ENCODE measurements around the gene NUDT17. TPM values are rescaled to one million over a fixed set of nuclear protein-coding genes. Genes with fewer than 3 reads are reported as not detected.
A peak's percentile ranks its signal among the peaks of the same experiment; 100 is the strongest.
"Not testable (repeated sequence)": the region's sequence is repeated elsewhere in the genome, so short reads cannot be mapped to it uniquely, and the experiment has no call there.

NUDT17 gene
- total and polyA plus RNA-seq, 5 experiments from 2014 or later, result 2.0 to 6.1 (median 3.9) TPM

- DNase-seq (peak; percentile 79 to 94 (median 84)), ATAC-seq (peak; percentile 95 to 96)
- H3K4me3 Mint-ChIP-seq, result peak within 1 kb of the TSS; percentile 96 to 99 (median 97)
- H3K27ac Mint-ChIP-seq, result peak within 1 kb of the TSS; percentile 91 to 98 (median 97)
- POLR2A ChIA-PET, result interaction anchor here (0.7 to 3.3 kb wide), 10 partner anchors 19 to 214 kb away, joined by 3 to 22 read pairs (median 6); partner anchors contain the start of genes ANKRD34A, NUDT17, PEX11B and PIAS3
- peaks cover 15 to 40% (median 22%) of the 10 kb centered on the region in 4 donors for H3K4me1 Mint-ChIP-seq
- H3K9me3 Mint-ChIP-seq, result no peaks in the 10 kb centered on the region
- H3K36me3 Mint-ChIP-seq, result peaks cover 0 to 38% (median 15%) of the 10 kb centered on the region in 3 donors
- no peaks in the 10 kb centered on the region for H3K27me3 Mint-ChIP-seq
These were observed 21.6 kb upstream of the NUDT17 start, which contains the start of the genes POLR3C and RNF115 for GRCh38 chr1:145823565-145824498. TSS of gene POLR3C (plus strand) at chr1:145824200. CDS start at chr1:145825777, 1,577 bp downstream. TSS of gene RNF115 (minus strand) at chr1:145824095. CDS start at chr1:145823873, 222 bp downstream.

- POLR2A ChIA-PET, result interaction anchor here (0.7 to 3.3 kb wide), 10 partner anchors 20 to 213 kb away, joined by 3 to 22 read pairs (median 6); partner anchors contain the start of genes ANKRD34A, NUDT17, PEX11B and PIAS3
- ATAC-seq, result no peak
- Mint-ChIP-seq H3K27ac (peak overlapping the region; percentile 91 to 98 (median 97)), H3K9me3 (no peaks in the 10 kb centered on the region), H3K36me3 (peaks cover 5 to 41% (median 19%) of the 10 kb centered on the region in 3 donors), H3K4me1 (peaks cover 13 to 38% (median 22%) of the 10 kb centered on the region in 4 donors), H3K27me3 (no peaks in the 10 kb centered on the region), H3K4me3 (peak overlapping the region; percentile 96 to 99 (median 97))
- no peak for DNase-seq
These were observed 21.0 kb upstream of the NUDT17 start for GRCh38 chr1:145824499-145824842.

- peak overlapping the region in 3 of 10 donors; percentile 35 to 56 (median 43) for H3K27ac Mint-ChIP-seq
These were observed 19.4 kb upstream of the NUDT17 start for GRCh38 chr1:145826030-145826429.

GRCh38 chr1:145827966-145828365 lies 17.5 kb upstream of the NUDT17 start:
- Mint-ChIP-seq H3K4me3 (no peak overlapping the region), H3K27me3 (no peaks in the 10 kb centered on the region), H3K4me1 (peaks cover 18 to 36% (median 22%) of the 10 kb centered on the region in 4 donors), H3K9me3 (no peaks in the 10 kb centered on the region), H3K27ac (peak overlapping the region in 3 of 10 donors; percentile 35 to 63 (median 55)), H3K36me3 (peaks cover 18 to 71% (median 33%) of the 10 kb centered on the region in 3 donors)
- POLR2A ChIA-PET, result interaction anchor here (0.7 to 1.4 kb wide), 4 partner anchors 18 to 104 kb away, joined by 3 to 4 read pairs (median 3); partner anchors contain the start of gene NUDT17
- no peak for DNase-seq
- ATAC-seq, result no peak

More at GRCh38 chr1:145826030-145826429, 19.4 kb upstream of the NUDT17 start:
- no peak for ATAC-seq
- DNase-seq, result no peak
- H3K9me3 Mint-ChIP-seq, result no peaks in the 10 kb centered on the region
- H3K27me3 Mint-ChIP-seq, result no peaks in the 10 kb centered on the region
- H3K36me3 Mint-ChIP-seq, result peaks cover 12 to 56% (median 22%) of the 10 kb centered on the region in 3 donors
- peak overlapping the region in 9 of 10 donors; percentile 24 to 99 (median 60) for H3K4me3 Mint-ChIP-seq
- peaks cover 15 to 38% (median 22%) of the 10 kb centered on the region in 4 donors for H3K4me1 Mint-ChIP-seq
- POLR2A ChIA-PET, result interaction anchor here (0.6 to 3.3 kb wide), 5 partner anchors 19 to 225 kb away, joined by 3 to 10 read pairs (median 5); partner anchors contain the start of genes NUDT17, PIAS3 and RBM8A

GRCh38 chr1:145828367-145829026 lies 16.9 kb upstream of the NUDT17 start:
- ATAC-seq, result no peak
- no peak for DNase-seq
- peak overlapping the region in 3 of 10 donors; percentile 35 to 63 (median 44) for H3K27ac Mint-ChIP-seq
- H3K4me1 Mint-ChIP-seq, result peaks cover 18 to 36% (median 22%) of the 10 kb centered on the region in 4 donors
- POLR2A ChIA-PET, result interaction anchor here (0.7 to 1.4 kb wide), 3 partner anchors 17 to 103 kb away, joined by 3 to 4 read pairs (median 3); partner anchors contain the start of gene NUDT17
- no peaks in the 10 kb centered on the region for H3K27me3 Mint-ChIP-seq
- no peaks in the 10 kb centered on the region for H3K9me3 Mint-ChIP-seq
- peaks cover 18 to 76% (median 38%) of the 10 kb centered on the region in 3 donors for H3K36me3 Mint-ChIP-seq
- H3K4me3 Mint-ChIP-seq, result no peak overlapping the region

GRCh38 chr1:145830810-145831209 lies 14.6 kb upstream of the NUDT17 start:
- H3K27ac Mint-ChIP-seq, H3K4me3 Mint-ChIP-seq, H3K9me3 Mint-ChIP-seq, DNase-seq, POLR2A ChIA-PET, H3K27me3 Mint-ChIP-seq, ATAC-seq: not testable (repeated sequence)
- H3K4me1 Mint-ChIP-seq, result peaks cover 6 to 19% (median 16%) of the 10 kb centered on the region in 4 donors
- peaks cover 18 to 92% (median 40%) of the 10 kb centered on the region in 3 donors for H3K36me3 Mint-ChIP-seq

- Mint-ChIP-seq H3K27ac (no peak overlapping the region), H3K4me1 (peaks cover 0 to 2% (median 0%) of the 10 kb centered on the region in 4 donors)
These were observed 7.8 kb upstream of the NUDT17 start for GRCh38 chr1:145837656-145838055.

GRCh38 chr1:145843031-145843430 lies 2.4 kb upstream of the NUDT17 start:
- ATAC-seq (no peak), DNase-seq (no peak)
- POLR2A ChIA-PET, result interaction anchor here (0.6 to 6.6 kb wide), 2 partner anchors 15 to 169 kb away, joined by 3 to 96 read pairs; partner anchors contain the start of gene PIAS3
- no peaks in the 10 kb centered on the region for H3K27me3 Mint-ChIP-seq
- no peaks in the 10 kb centered on the region for H3K9me3 Mint-ChIP-seq
- H3K27ac Mint-ChIP-seq, result no peak overlapping the region
- H3K4me3 Mint-ChIP-seq, result no peak overlapping the region
- peaks cover 0 to 45% (median 13%) of the 10 kb centered on the region in 3 donors for H3K36me3 Mint-ChIP-seq
- H3K4me1 Mint-ChIP-seq, result peaks cover 6 to 8% (median 7%) of the 10 kb centered on the region in 4 donors

More at GRCh38 chr1:145837656-145838055, 7.8 kb upstream of the NUDT17 start:
- no peak overlapping the region for H3K4me3 Mint-ChIP-seq
- H3K9me3 Mint-ChIP-seq, result no peaks in the 10 kb centered on the region
- H3K27me3 Mint-ChIP-seq, result no peaks in the 10 kb centered on the region
- DNase-seq, result no peak
- ATAC-seq, result no peak
- peaks cover 0 to 88% (median 29%) of the 10 kb centered on the region in 3 donors for H3K36me3 Mint-ChIP-seq
- POLR2A ChIA-PET, result no interaction called here

GRCh38 chr1:145845144-145845513 lies 301 bp upstream of the NUDT17 start:
- Mint-ChIP-seq H3K4me1 (peaks cover 7 to 14% (median 11%) of the 10 kb centered on the region in 4 donors), H3K27me3 (no peaks in the 10 kb centered on the region), H3K4me3 (no peak overlapping the region), H3K9me3 (no peaks in the 10 kb centered on the region), H3K27ac (no peak overlapping the region), H3K36me3 (peaks cover 0 to 31% (median 5%) of the 10 kb centered on the region in 3 donors)
- DNase-seq (no peak), ATAC-seq (peak; percentile 65 to 69)
- POLR2A ChIA-PET, result interaction anchor here (0.5 to 6.6 kb wide), 19 partner anchors 13 to 193 kb away, joined by 3 to 96 read pairs (median 5); partner anchors contain the start of genes ANKRD35, LIX1L, PEX11B and PIAS3

- Mint-ChIP-seq H3K4me3 (peak overlapping the region in 1 of 10 donors; percentile 22), H3K27ac (peak overlapping the region in 6 of 10 donors; percentile 71 to 87 (median 76)), H3K9me3 (no peaks in the 10 kb centered on the region), H3K27me3 (no peaks in the 10 kb centered on the region), H3K36me3 (peaks cover 0 to 26% (median 0%) of the 10 kb centered on the region in 3 donors), H3K4me1 (peaks cover 9 to 14% (median 13%) of the 10 kb centered on the region in 4 donors)
- DNase-seq (peak in 6 of 10 donors; percentile 23 to 40 (median 32)), ATAC-seq (peak; percentile 41 to 57)
- POLR2A ChIA-PET, result interaction anchor here (0.5 to 6.6 kb wide), 9 partner anchors 11 to 166 kb away, joined by 4 to 96 read pairs (median 7); partner anchors contain the start of genes LIX1L, PIAS3, RBM8A and TXNIP
These were observed 777 bp downstream of the NUDT17 start for GRCh38 chr1:145846201-145846612.

GRCh38 chr1:145847827-145848226 lies 2.4 kb downstream of the NUDT17 start:
- Mint-ChIP-seq H3K4me1 (peaks cover 9 to 14% (median 13%) of the 10 kb centered on the region in 4 donors), H3K4me3 (no peak overlapping the region), H3K9me3 (no peaks in the 10 kb centered on the region), H3K36me3 (peaks cover 0 to 22% (median 2%) of the 10 kb centered on the region in 3 donors), H3K27ac (peak overlapping the region in 5 of 10 donors; percentile 18 to 75 (median 45)), H3K27me3 (no peaks in the 10 kb centered on the region)
- no peak for DNase-seq
- POLR2A ChIA-PET, result interaction anchor here (0.6 to 6.6 kb wide), 2 partner anchors 10 to 167 kb away, joined by 4 to 96 read pairs; partner anchors contain the start of gene PIAS3
- ATAC-seq, result no peak

All from naive thymus-derived CD8-positive, alpha-beta T cell (primary cell).